Measurements from ENCODE around the gene SYCE1. TPM values are rescaled to one million over a fixed set of nuclear protein-coding genes. Genes with fewer than 3 reads are reported as not detected.

The SYCE1 gene
- polyA plus RNA-seq, 1 donor from 2014 or later: not detected

GRCh38 chr10:133511907-133512528 is 53.4 kb downstream of the SYCE1 start:
- Histone ChIP-seq H4K20me1 (ENCODE audit: insufficient read depth) (no peaks in the 10 kb centered on the region), H3K4me3 (ENCODE audit: low read length) (no peak overlapping the region), H3K9me2 (ENCODE audit: insufficient read depth, low read length) (no peaks in the 10 kb centered on the region), H3K9ac (ENCODE audit: low read length) (no peak overlapping the region), H3K36me3 (ENCODE audit: insufficient read depth, low read length) (no peaks in the 10 kb centered on the region), H3K27ac (ENCODE audit: low read length) (no peak overlapping the region), H3K79me2 (replicated peaks; ENCODE audit: insufficient read depth, low read length) (no peaks in the 10 kb centered on the region), H3K9me3 (ENCODE audit: low read length) (peaks cover 3% of the 10 kb centered on the region), H3K27me3 (ENCODE audit: insufficient read depth, low read depth, low read length) (no peaks in the 10 kb centered on the region), H2AFZ (ENCODE audit: low read depth, low read length) (no peak overlapping the region), H3F3A (ENCODE audit: insufficient read depth, low read length, poor library complexity, severe bottlenecking) (no peaks in the 10 kb centered on the region), H3K4me2 (ENCODE audit: low read length) (no peak overlapping the region)
- TF ChIP-seq POLR2AphosphoS5 (IDR thresholded peaks at IDR 0.05) (no peak), RAD21 (conservative IDR thresholded peaks at IDR 0.05) (no peak), MXI1 (conservative IDR thresholded peaks at IDR 0.05; ENCODE audit: poor library complexity, severe bottlenecking) (no peak), CTCF (IDR thresholded peaks at IDR 0.05; ENCODE audit: poor library complexity, severe bottlenecking) (no peak), EP300 (conservative IDR thresholded peaks at IDR 0.05; ENCODE audit: poor library complexity, severe bottlenecking) (no peak)

GRCh38 chr10:133511408-133511807 is 54.0 kb downstream of the SYCE1 start:
- H4K20me1 ChIP-seq (ENCODE audit: insufficient read depth): no peaks in the 10 kb centered on the region
- no peak overlapping the region for H3K4me3 ChIP-seq (ENCODE audit: low read length)
- H3K27me3 ChIP-seq (ENCODE audit: insufficient read depth, low read depth, low read length): no peaks in the 10 kb centered on the region
- TF ChIP-seq TAF1 (IDR thresholded peaks at IDR 0.05; ENCODE audit: low read depth) (no peak), RAD21 (conservative IDR thresholded peaks at IDR 0.05) (no peak), CTCF (IDR thresholded peaks at IDR 0.05; ENCODE audit: poor library complexity, severe bottlenecking) (no peak), EP300 (conservative IDR thresholded peaks at IDR 0.05; ENCODE audit: poor library complexity, severe bottlenecking) (no peak), SMC3 (conservative IDR thresholded peaks at IDR 0.05; ENCODE audit: poor library complexity) (no peak), MXI1 (conservative IDR thresholded peaks at IDR 0.05; ENCODE audit: poor library complexity, severe bottlenecking) (no peak), EZH2 (IDR thresholded peaks at IDR 0.05; ENCODE audit: borderline replicate concordance, insufficient read depth, low read length, poor library complexity, severe bottlenecking) (no peak), POLR2AphosphoS5 (IDR thresholded peaks at IDR 0.05) (no peak)
- TF ChIP-seq, protein P1, sequence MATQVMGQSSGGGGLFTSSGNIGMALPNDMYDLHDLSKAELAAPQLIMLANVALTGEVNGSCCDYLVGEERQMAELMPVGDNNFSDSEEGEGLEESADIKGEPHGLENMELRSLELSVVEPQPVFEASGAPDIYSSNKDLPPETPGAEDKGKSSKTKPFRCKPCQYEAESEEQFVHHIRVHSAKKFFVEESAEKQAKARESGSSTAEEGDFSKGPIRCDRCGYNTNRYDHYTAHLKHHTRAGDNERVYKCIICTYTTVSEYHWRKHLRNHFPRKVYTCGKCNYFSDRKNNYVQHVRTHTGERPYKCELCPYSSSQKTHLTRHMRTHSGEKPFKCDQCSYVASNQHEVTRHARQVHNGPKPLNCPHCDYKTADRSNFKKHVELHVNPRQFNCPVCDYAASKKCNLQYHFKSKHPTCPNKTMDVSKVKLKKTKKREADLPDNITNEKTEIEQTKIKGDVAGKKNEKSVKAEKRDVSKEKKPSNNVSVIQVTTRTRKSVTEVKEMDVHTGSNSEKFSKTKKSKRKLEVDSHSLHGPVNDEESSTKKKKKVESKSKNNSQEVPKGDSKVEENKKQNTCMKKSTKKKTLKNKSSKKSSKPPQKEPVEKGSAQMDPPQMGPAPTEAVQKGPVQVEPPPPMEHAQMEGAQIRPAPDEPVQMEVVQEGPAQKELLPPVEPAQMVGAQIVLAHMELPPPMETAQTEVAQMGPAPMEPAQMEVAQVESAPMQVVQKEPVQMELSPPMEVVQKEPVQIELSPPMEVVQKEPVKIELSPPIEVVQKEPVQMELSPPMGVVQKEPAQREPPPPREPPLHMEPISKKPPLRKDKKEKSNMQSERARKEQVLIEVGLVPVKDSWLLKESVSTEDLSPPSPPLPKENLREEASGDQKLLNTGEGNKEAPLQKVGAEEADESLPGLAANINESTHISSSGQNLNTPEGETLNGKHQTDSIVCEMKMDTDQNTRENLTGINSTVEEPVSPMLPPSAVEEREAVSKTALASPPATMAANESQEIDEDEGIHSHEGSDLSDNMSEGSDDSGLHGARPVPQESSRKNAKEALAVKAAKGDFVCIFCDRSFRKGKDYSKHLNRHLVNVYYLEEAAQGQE (IDR thresholded peaks at IDR 0.05; ENCODE audit: borderline replicate concordance): no peak
- H2AFZ ChIP-seq (ENCODE audit: low read depth, low read length): no peak overlapping the region
- H3F3A ChIP-seq (ENCODE audit: insufficient read depth, low read length, poor library complexity, severe bottlenecking): no peaks in the 10 kb centered on the region
- H3K79me2 ChIP-seq (replicated peaks; ENCODE audit: insufficient read depth, low read length): no peaks in the 10 kb centered on the region
- no peaks in the 10 kb centered on the region for H3K36me3 ChIP-seq (ENCODE audit: insufficient read depth, low read length)
- H3K4me2 ChIP-seq (ENCODE audit: low read length): no peak overlapping the region
- peaks cover 3% of the 10 kb centered on the region for H3K9me3 ChIP-seq (ENCODE audit: low read length)
- H3K9me2 ChIP-seq (ENCODE audit: insufficient read depth, low read length): no peaks in the 10 kb centered on the region
- H3K27ac ChIP-seq (ENCODE audit: low read length): no peak overlapping the region
- no peak overlapping the region for H3K9ac ChIP-seq (ENCODE audit: low read length)

Measured in neural cell (in vitro differentiated cells).